ENCODE results near the gene IFT172.
"Not testable (repeated sequence)": the region's sequence is repeated elsewhere in the genome, so short reads cannot be mapped to it uniquely, and the experiment has no call there.

IFT172 gene

GRCh38 chr2:27489498-27490397 lies at the start of gene IFT172:
Gene IFT172 (minus strand): TSS chr2:27489743. CDS start chr2:27489653, 90 bp downstream.
- H3K9me3 ChIP-seq (ENCODE audit: control insufficient read depth, insufficient read depth, low read length), result no peaks in the 10 kb centered on the region
- H3K9ac ChIP-seq (ENCODE audit: low read depth, low read length), result peak within 1 kb of the TSS; percentile 62; the same call in 1 of the 2 replicates
- H3K4me1 ChIP-seq (ENCODE audit: insufficient read depth, low read length), result no peaks in the 10 kb centered on the region
- no peaks in the 10 kb centered on the region for H3K36me3 ChIP-seq (ENCODE audit: insufficient read depth, low read length)

- not testable (repeated sequence) for H3K9ac ChIP-seq (ENCODE audit: low read depth, low read length); H3K4me1 ChIP-seq (ENCODE audit: insufficient read depth, low read length); H3K36me3 ChIP-seq (ENCODE audit: insufficient read depth, low read length); H3K9me3 ChIP-seq (ENCODE audit: control insufficient read depth, insufficient read depth, low read length)
These were observed 49.4 kb upstream of the IFT172 start for GRCh38 chr2:27538839-27539450.

GRCh38 chr2:27537287-27537686 lies 47.7 kb upstream of the IFT172 start:
- Histone ChIP-seq H3K4me1 (ENCODE audit: insufficient read depth, low read length) (no peaks in the 10 kb centered on the region), H3K9me3 (ENCODE audit: control insufficient read depth, insufficient read depth, low read length) (no peaks in the 10 kb centered on the region), H3K36me3 (ENCODE audit: insufficient read depth, low read length) (no peaks in the 10 kb centered on the region), H3K9ac (ENCODE audit: low read depth, low read length) (no peak overlapping the region)

GRCh38 chr2:27531983-27532382 lies 42.4 kb upstream of the IFT172 start:
- Histone ChIP-seq H3K4me1 (ENCODE audit: insufficient read depth, low read length) (no peaks in the 10 kb centered on the region), H3K9ac (ENCODE audit: low read depth, low read length) (no peak overlapping the region), H3K36me3 (ENCODE audit: insufficient read depth, low read length) (no peaks in the 10 kb centered on the region), H3K9me3 (ENCODE audit: control insufficient read depth, insufficient read depth, low read length) (no peaks in the 10 kb centered on the region)

- Histone ChIP-seq H3K4me1 (ENCODE audit: insufficient read depth, low read length) (no peaks in the 10 kb centered on the region), H3K9ac (ENCODE audit: low read depth, low read length) (no peak overlapping the region), H3K36me3 (ENCODE audit: insufficient read depth, low read length) (no peaks in the 10 kb centered on the region), H3K9me3 (ENCODE audit: control insufficient read depth, insufficient read depth, low read length) (no peaks in the 10 kb centered on the region)
These were observed 37.6 kb upstream of the IFT172 start for GRCh38 chr2:27527182-27527581.

- no peaks in the 10 kb centered on the region for H3K36me3 ChIP-seq (ENCODE audit: insufficient read depth, low read length)
- no peak overlapping the region for H3K9ac ChIP-seq (ENCODE audit: low read depth, low read length)
- H3K9me3 ChIP-seq (ENCODE audit: control insufficient read depth, insufficient read depth, low read length), result no peaks in the 10 kb centered on the region
- no peaks in the 10 kb centered on the region for H3K4me1 ChIP-seq (ENCODE audit: insufficient read depth, low read length)
These were observed 32.9 kb upstream of the IFT172 start for GRCh38 chr2:27522400-27522945.

GRCh38 chr2:27520316-27520715 lies 30.8 kb upstream of the IFT172 start:
- Histone ChIP-seq H3K36me3 (ENCODE audit: insufficient read depth, low read length) (no peaks in the 10 kb centered on the region), H3K4me1 (ENCODE audit: insufficient read depth, low read length) (no peaks in the 10 kb centered on the region), H3K9ac (ENCODE audit: low read depth, low read length) (no peak overlapping the region), H3K9me3 (ENCODE audit: control insufficient read depth, insufficient read depth, low read length) (no peaks in the 10 kb centered on the region)

GRCh38 chr2:27518782-27519113 lies 29.2 kb upstream of the IFT172 start:
- H3K9me3 ChIP-seq (ENCODE audit: control insufficient read depth, insufficient read depth, low read length), result no peaks in the 10 kb centered on the region
- no peaks in the 10 kb centered on the region for H3K4me1 ChIP-seq (ENCODE audit: insufficient read depth, low read length)
- no peak overlapping the region for H3K9ac ChIP-seq (ENCODE audit: low read depth, low read length)
- H3K36me3 ChIP-seq (ENCODE audit: insufficient read depth, low read length), result no peaks in the 10 kb centered on the region

- no peaks in the 10 kb centered on the region for H3K4me1 ChIP-seq (ENCODE audit: insufficient read depth, low read length)
- no peaks in the 10 kb centered on the region for H3K36me3 ChIP-seq (ENCODE audit: insufficient read depth, low read length)
- no peak overlapping the region for H3K9ac ChIP-seq (ENCODE audit: low read depth, low read length)
- no peaks in the 10 kb centered on the region for H3K9me3 ChIP-seq (ENCODE audit: control insufficient read depth, insufficient read depth, low read length)
These were observed 28.7 kb upstream of the IFT172 start for GRCh38 chr2:27518113-27518781.

- H3K4me1 ChIP-seq (ENCODE audit: insufficient read depth, low read length), result no peaks in the 10 kb centered on the region
- no peaks in the 10 kb centered on the region for H3K9me3 ChIP-seq (ENCODE audit: control insufficient read depth, insufficient read depth, low read length)
- H3K36me3 ChIP-seq (ENCODE audit: insufficient read depth, low read length), result no peaks in the 10 kb centered on the region
- H3K9ac ChIP-seq (ENCODE audit: low read depth, low read length), result no peak overlapping the region
These were observed 19.8 kb upstream of the IFT172 start for GRCh38 chr2:27509326-27509725.

- Histone ChIP-seq H3K9ac (ENCODE audit: low read depth, low read length) (no peak overlapping the region), H3K36me3 (ENCODE audit: insufficient read depth, low read length) (no peaks in the 10 kb centered on the region), H3K9me3 (ENCODE audit: control insufficient read depth, insufficient read depth, low read length) (no peaks in the 10 kb centered on the region), H3K4me1 (ENCODE audit: insufficient read depth, low read length) (peaks cover 6% of the 10 kb centered on the region; the same call in 1 of the 2 replicates)
These were observed 17.8 kb upstream of the IFT172 start for GRCh38 chr2:27507293-27507692.

- H3K9ac ChIP-seq (ENCODE audit: low read depth, low read length), result no peak overlapping the region
- H3K4me1 ChIP-seq (ENCODE audit: insufficient read depth, low read length), result peaks cover 6% of the 10 kb centered on the region; the same call in 1 of the 2 replicates
- no peaks in the 10 kb centered on the region for H3K36me3 ChIP-seq (ENCODE audit: insufficient read depth, low read length)
- no peaks in the 10 kb centered on the region for H3K9me3 ChIP-seq (ENCODE audit: control insufficient read depth, insufficient read depth, low read length)
These were observed 17.0 kb upstream of the IFT172 start for GRCh38 chr2:27506587-27506986.

- Histone ChIP-seq H3K9ac (ENCODE audit: low read depth, low read length) (no peak overlapping the region), H3K4me1 (ENCODE audit: insufficient read depth, low read length) (peaks cover 10% of the 10 kb centered on the region; the same call in 1 of the 2 replicates), H3K36me3 (ENCODE audit: insufficient read depth, low read length) (no peaks in the 10 kb centered on the region)
These were observed 12.6 kb upstream of the IFT172 start for GRCh38 chr2:27502142-27502541.

GRCh38 chr2:27501042-27501441 lies 11.5 kb upstream of the IFT172 start:
- Histone ChIP-seq H3K9me3 (ENCODE audit: control insufficient read depth, insufficient read depth, low read length) (no peaks in the 10 kb centered on the region), H3K36me3 (ENCODE audit: insufficient read depth, low read length) (no peaks in the 10 kb centered on the region), H3K4me1 (ENCODE audit: insufficient read depth, low read length) (peaks cover 13% of the 10 kb centered on the region; the same call in 1 of the 2 replicates), H3K9ac (ENCODE audit: low read depth, low read length) (no peak overlapping the region)

More at GRCh38 chr2:27502142-27502541, 12.6 kb upstream of the IFT172 start:
- no peaks in the 10 kb centered on the region for H3K9me3 ChIP-seq (ENCODE audit: control insufficient read depth, insufficient read depth, low read length)

Data from ES-I3 (cell line).